Lower leg skin (tissue), 4 donors: Measurements from ENCODE around the gene JARID2. TPM values are rescaled to one million over a fixed set of nuclear protein-coding genes. Genes with fewer than 3 reads are reported as not detected.
"Not testable (repeated sequence)": the region's sequence is repeated elsewhere in the genome, so short reads cannot be mapped to it uniquely, and the experiment has no call there.

Experiments used
- DNase-seq, 2 donors: peaks; one replicate each; pipeline ENCODE4 v3.0.0-alpha.2; 2019; ENCODE audit warnings: low spot score in 2 of 2
- H3K4me3 ChIP-seq: fragments of 200-600 bp; sonication (generic); 2 replicates; pipeline ENCODE4 v1.5.1; 2017; ENCODE audit warnings: mild to moderate bottlenecking, low read depth; ENCODE audit not compliant: poor library complexity, severe bottlenecking
- CTCF ChIP-seq, 3 donors: fragments of 450-650 bp; IDR thresholded peaks; one replicate each; pipeline ENCODE4 v1.5.1; 2016; ENCODE audit warnings: antibody characterized with exemption in 3 of 3, mild to moderate bottlenecking in 3 of 3, moderate library complexity in 2 of 3
- POLR2A ChIP-seq, 2 donors: fragments of 450-650 bp; IDR thresholded peaks; one replicate each; pipeline ENCODE4 v1.6.1; 2016 to 2017; ENCODE audit warnings: antibody characterized with exemption in 2 of 2, mild to moderate bottlenecking in 1 of 2, moderate library complexity in 1 of 2
- WGBS, 2 donors: methylation state at CpG; one replicate each; pipeline ENCODE4 v1.1.5; 2018; 5-methylcytosine and 5-hydroxymethylcytosine counted together
- intact Hi-C: fragments of 100-400 bp; cut with DNase I; formaldehyde crosslinking; loops from one replicate; pipeline ENCODE4 v1.15.0; 2023; ENCODE audit warnings: low total_unique reads
- total RNA-seq, 4 donors: library from RNA; depleted of rRNA; stranded (reverse); fragments of >200 nt; gene quantifications; one replicate each; pipeline ENCODE4 v1.1.0, GENCODE V29; 2016

The JARID2 gene
- total RNA-seq, 4 donors from 2014 or later, result 17.9 to 24.2 (median 21.6) TPM

GRCh38 chr6:15292721-15293302, 46.9 kb downstream of the JARID2 start:
- no peak overlapping the region for H3K4me3 ChIP-seq
- no peak for TF ChIP-seq POLR2A (IDR thresholded peaks at IDR 0.05)
- no peak for TF ChIP-seq CTCF (IDR thresholded peaks at IDR 0.05)
- WGBS, 2 donors, result 86 to 90% methylated on average over 7 of the region's 7 CpGs
- DNase-seq, result no peak
- intact Hi-C loops, result no loop called here

- 82 to 96% methylated on average over 2 of the region's 2 CpGs for WGBS, 2 donors
- intact Hi-C loops, result no loop called here
- TF ChIP-seq CTCF (IDR thresholded peaks at IDR 0.05) (no peak), POLR2A (IDR thresholded peaks at IDR 0.05) (no peak)
- H3K4me3 ChIP-seq, result no peak overlapping the region
- no peak for DNase-seq
Observed at GRCh38 chr6:15293674-15294073, 47.8 kb downstream of the JARID2 start.

- intact Hi-C loops, result no loop called here
- DNase-seq, result no peak
- WGBS, 2 donors, result 97 to 100% methylated on average over 5 of the region's 5 CpGs
Observed at GRCh38 chr6:15294504-15294903, 48.6 kb downstream of the JARID2 start.

GRCh38 chr6:15296249-15296648, 50.4 kb downstream of the JARID2 start:
- no peak for DNase-seq
- WGBS, 2 donors, result 76 to 78% methylated on average over 5 of the region's 5 CpGs
- intact Hi-C loops, result no loop called here
- no peak overlapping the region for H3K4me3 ChIP-seq
- TF ChIP-seq CTCF (IDR thresholded peaks at IDR 0.05) (no peak), POLR2A (IDR thresholded peaks at IDR 0.05) (no peak)

More at GRCh38 chr6:15294504-15294903, 48.6 kb downstream of the JARID2 start:
- H3K4me3 ChIP-seq, result no peak overlapping the region
- no peak for TF ChIP-seq CTCF (IDR thresholded peaks at IDR 0.05)
- TF ChIP-seq POLR2A (IDR thresholded peaks at IDR 0.05), result no peak

GRCh38 chr6:15296735-15297134, 50.9 kb downstream of the JARID2 start:
- 84 to 88% methylated on average over 2 of the region's 2 CpGs for WGBS, 2 donors
- DNase-seq, result no peak
- no peak for TF ChIP-seq CTCF (IDR thresholded peaks at IDR 0.05)
- no peak for TF ChIP-seq POLR2A (IDR thresholded peaks at IDR 0.05)
- no peak overlapping the region for H3K4me3 ChIP-seq
- intact Hi-C loops, result no loop called here

- intact Hi-C loops, DNase-seq, H3K4me3 ChIP-seq: not testable (repeated sequence)
- WGBS, 2 donors, result 90 to 97% methylated on average over 12 of the region's 12 CpGs
Observed at GRCh38 chr6:15297167-15297566, 51.3 kb downstream of the JARID2 start.
